GM19463 (cell line): Measurements from ENCODE around the gene MINK1.
"Not testable (repeated sequence)": the region's sequence is repeated elsewhere in the genome, so short reads cannot be mapped to it uniquely, and the experiment has no call there.

Experiments used
- ATAC-seq: cut with Tn5 transposase; IDR thresholded peaks from one replicate; pipeline ENCODE4 v1.9.1; 2021; ENCODE audit warnings: mild to moderate bottlenecking, moderate library complexity; ENCODE audit not compliant: unreplicated experiment

MINK1 gene

DNA sequence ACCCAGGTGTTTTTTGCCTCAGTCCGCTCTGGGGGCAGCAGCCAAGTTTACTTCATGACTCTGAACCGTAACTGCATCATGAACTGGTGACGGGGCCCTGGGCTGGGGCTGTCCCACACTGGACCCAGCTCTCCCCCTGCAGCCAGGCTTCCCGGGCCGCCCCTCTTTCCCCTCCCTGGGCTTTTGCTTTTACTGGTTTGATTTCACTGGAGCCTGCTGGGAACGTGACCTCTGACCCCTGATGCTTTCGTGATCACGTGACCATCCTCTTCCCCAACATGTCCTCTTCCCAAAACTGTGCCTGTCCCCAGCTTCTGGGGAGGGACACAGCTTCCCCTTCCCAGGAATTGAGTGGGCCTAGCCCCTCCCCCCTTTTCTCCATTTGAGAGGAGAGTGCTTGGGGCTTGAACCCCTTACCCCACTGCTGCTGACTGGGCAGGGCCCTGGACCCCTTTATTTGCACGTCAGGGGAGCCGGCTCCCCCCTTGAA is 64.1 kb downstream of the MINK1 start:
- no peak for ATAC-seq

DNA sequence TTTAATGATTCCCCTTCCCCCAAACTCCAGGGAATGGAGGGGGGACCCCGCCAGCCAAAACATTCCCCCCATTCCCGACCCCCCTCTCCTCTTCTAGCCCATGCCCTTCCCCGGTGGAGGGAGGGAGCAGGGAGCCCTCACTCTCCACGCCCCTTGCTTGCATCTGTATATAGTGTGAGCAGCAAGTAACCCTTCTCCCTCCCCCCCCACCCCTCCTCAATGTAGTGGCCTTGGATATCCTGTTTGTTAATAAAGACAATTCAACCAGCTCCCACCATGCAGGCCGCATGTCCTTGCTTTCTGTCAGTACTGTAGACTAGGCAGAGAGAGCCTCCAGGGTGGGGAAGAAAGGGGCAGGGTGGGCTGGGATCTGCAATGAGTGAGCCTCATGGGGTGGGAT is 64.6 kb downstream of the MINK1 start:
- ATAC-seq, result no peak

DNA sequence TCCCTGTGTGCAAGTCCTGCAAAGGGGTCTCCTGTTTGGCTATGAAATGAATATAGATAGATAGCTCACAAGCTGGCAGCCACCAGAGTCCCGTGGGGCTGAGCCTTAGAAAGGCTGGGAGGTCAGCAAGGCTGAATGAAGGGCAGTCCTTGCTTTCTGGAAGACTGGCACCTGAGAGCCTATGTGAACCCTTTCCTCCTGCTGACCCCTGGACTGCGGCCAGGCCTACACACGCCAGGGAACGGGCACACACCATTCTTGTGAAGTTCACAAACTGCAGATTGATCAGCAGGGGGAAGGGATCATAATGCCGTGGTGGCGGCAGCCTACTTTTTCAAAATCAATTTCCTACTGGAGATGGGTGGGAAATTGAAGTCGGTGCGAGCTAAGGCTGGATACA is 65.2 kb downstream of the MINK1 start:
- ATAC-seq, result no peak

DNA sequence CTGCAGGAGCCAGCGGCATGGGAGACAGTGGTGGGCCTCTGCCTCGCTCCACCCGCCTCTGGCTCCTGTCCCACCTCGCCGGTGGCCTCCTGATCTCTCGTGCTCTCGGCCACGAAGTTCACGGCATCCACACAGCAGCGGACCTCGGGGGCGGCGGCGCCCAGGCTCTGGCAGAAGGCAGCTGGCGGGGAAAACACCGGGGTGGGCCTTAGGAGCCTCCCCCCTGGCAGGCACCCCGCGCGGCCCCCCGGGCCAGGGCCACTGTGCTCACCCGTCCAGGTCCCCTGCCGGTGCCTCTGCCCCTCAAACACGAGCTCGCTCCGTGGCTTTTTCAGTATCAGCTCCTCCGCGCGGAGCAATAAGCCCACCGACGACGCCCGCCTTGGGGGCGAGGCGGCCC is 65.8 kb downstream of the MINK1 start:
- no peak for ATAC-seq

DNA sequence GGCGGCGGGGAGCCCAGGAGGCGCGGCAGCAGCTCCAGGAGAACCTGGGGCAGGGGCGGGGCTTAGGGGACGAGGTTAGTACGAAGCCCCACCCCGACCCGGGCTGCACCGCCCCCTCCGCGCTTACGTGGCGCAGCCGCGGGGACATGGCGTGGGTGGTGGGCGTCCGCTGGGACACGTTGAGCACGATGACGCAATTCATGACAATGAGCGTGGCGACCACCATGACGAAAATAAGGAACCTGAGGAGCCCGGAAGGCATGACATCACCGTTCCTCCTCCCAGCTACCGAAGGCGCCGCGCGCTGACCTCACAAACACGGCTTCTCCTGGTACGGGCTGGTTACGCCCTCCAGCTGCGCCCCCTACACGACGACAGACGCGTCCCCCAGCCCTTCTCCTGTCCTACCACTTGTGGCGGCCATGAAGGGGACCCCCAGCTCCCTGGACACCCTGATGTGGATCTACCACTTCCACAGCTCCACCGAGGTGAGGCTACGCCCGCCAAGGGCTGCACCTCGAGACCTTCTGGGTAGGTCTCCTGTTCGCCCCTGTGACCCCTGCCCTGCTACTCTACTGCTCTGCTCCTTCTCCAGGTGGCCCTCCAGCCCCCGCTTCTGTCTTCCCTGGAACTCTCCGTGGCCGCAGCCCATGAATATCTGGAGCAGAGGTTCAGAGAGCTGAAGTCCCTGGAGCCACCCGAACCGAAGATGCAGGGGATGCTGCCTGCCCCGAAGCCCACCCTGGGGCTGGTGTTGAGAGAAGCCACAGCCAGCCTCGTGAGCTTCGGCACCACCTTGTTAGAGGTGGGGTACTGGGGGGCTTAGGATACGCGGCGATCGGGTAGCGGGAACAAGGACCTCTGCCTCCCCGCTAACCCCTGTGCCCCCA is 66.4 kb downstream of the MINK1 start, which contains the start of gene C17orf107:
Gene C17orf107, plus strand, starts transcription at position 196 of the 890 bp plus-strand sequence. Its CDS starts 227 bp downstream, at position 423.
- no peak for ATAC-seq

DNA sequence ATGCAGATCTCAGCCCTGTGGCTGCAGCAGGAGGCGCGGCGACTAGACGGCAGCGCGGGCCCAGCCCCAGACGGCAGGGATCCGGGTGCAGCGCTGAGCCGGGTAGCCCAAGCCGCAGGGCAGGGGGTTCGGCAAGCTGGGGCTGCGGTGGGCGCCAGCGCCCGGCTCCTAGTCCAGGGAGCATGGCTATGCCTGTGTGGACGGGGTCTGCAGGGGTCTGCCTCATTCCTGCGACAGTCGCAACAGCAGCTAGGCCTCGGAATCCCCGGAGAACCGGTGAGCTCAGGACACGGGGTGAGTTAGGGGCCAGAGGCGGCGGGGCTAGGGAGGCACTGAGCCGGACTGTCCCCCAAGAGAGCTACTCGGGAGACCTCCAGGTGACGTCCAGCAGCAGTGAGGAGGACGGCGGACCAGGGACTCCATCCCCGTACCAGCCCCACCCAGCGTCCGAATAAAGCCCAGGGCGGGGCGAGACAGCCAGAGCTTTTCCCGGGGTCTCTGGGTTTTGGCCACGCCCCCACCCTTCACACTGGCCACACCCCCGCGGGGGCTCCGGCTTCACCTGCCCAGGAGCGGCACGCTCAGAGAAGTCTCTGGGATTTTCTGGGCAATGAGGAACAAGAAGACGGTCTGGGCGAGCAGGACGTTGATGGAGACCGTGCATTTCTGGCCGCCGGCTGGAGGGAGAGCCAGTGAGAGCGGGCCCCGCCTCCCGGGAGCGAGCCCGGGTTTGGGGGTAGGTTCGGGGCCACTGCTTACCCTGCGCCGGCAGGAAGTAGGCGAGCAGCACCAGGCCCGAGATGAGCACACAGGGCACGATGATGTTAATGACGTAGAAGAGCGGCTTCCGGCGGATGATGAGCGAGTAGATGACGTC is 67.3 kb downstream of the MINK1 start:
- no peak for ATAC-seq

DNA sequence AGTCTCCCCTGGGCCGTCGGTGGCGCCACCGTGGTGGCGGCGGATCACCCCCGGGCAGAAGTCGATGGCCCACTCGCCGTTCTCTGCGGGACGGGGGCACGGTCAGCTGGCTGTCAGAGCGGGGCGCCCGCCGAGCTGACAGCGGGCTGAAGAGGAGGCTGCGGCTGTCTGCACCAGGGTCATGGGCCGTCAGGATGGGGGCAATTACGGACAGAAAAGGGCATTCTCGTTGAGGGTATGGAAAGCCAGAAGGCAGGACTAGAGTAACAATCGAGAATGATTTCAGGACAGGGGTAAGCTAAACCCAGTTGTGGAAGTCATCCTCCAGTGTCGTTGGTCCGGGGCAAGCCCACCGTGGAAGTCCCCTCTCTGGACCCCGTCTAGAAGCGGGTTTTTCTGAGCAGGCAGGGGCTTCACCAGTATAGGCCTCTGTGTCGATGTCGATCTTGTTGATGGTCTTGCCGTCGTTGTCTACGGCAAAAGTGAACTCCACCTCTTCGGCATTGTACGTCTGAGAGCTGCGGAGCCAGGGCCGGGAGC is 68.0 kb downstream of the MINK1 start:
- ATAC-seq, result no peak

DNA sequence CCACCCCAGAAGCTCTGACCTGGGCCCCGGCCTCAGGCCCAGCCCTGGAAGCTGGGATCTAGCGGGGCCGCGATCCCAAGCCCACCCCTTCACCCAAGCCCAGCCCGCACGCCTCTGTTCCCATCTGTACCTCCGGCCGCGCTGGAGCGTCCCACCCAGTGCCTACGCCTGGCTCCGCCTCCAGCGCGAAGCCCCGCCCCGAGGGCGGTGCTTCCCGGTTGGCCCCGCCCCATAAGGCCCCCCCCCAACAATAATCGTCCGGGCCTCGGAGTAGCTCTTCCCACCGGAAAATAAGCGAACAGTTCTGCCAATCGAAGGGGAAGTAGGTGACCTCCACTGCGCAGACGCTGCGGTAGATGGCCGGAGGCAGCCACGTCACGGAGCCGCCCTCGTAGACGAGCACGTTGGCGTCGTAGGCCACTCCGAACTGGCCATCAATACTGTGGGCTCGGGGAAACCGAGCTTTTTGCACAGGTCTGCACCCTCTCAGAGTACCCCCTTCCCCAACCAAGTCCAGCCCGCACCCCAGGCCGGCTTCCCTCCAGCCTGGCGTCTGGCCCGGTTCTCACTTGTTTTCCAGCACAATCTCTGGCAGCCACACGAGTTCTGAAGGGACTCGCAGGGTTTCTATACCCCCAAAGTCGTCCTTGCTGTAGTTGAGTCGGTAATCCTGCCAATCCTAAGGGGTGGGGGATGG is 68.7 kb downstream of the MINK1 start:
- ATAC-seq, result no peak

DNA sequence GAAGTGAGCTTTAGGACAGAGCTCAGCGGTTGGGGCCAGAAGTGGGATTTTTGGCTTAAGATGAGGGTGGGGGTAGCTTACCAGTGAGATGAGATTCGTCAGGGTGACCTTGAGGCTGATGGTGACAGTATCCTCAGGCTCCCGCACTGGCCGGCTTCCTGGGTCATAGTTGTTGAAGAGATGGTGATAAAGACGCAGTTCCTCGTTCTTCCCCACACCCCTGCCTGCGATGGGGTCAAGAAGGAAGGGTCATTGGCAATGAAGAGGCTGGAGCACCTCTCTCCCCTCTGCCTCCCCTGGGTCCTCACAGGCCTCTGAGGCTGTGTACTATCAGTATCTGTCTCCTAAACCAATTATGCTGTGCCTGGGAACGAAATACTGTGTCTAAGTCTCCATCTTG is 69.4 kb downstream of the MINK1 start:
- ATAC-seq, result no peak

DNA sequence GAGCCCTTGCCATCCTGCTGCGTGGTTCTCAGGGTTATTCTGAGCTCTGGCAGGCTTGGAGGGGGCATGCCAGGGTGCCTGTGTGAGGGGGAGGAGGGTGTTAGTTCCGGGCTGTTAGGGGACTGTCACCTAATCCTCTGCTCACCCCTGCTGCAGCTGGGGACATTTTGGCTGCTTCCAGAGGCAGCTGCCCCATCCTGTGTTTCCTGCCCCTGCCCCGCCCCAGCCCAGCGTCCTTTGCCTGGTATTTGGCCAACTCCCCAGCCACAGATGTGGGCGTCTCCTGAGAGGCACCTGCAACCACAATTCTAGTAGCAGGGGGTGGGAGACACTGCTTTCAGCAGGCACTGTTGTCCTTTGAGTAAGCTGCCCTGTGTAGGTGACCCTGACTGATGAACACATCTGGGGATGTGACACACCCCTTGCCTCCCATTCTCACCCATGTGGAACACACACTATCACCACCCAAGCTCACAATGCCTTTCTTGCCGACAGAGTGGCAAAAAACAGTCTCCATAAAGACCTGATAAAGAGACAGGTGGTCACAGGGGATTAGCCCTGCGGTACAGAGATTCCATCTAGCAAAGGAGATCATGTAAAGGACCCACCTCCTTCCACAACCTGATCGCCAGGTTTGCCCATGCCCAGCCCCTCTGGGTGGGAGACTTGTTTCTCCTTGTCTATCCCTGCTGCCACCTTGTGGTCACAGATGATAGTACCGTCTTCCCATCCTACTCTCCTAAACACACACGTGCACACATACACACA is 70.1 kb downstream of the MINK1 start, which contains the start of gene CHRNE:
Gene CHRNE, minus strand, starts transcription at position 48 of the 768 bp plus-strand sequence. Its CDS starts 35 bp downstream, at position 13.
- no peak for ATAC-seq

DNA sequence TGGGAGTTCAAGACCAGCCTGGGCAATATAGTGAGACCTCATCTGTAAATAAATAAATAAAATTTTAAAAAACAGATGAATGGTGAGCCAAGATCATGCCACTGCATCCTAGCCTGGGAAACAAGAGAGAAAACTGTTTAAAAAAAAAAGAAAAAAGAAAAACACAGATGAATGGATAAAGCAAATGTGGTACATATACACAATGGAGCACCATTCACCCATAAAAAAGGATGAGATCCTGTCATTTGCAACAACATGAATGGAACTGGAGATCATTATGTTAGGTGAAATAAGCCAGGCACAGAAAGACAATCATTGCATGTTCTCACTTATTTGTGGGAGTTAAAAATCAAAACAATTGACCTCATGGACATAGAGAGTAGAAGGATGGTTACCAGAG is 73.5 kb downstream of the MINK1 start:
- ATAC-seq, result not testable (repeated sequence)

DNA sequence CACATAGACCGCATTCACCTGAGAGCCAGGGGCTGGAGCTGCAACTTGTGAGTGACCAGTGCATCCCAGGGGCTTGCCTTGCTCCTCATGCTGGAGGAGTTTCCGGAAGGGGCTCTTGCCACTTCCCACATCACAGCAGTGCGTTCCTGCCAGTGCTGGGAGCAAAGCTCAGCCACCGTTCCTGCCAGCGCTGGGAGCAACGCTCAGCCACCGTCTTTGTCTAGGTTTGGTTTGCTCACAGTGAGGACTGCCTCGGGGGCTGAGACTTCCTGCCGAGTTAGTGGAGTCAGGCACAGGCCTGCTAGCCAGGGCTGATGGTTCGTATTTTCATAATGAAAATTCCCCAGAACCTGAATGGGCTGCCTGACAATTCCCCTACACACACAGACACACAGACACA is 75.2 kb downstream of the MINK1 start:
- ATAC-seq, result no peak

DNA sequence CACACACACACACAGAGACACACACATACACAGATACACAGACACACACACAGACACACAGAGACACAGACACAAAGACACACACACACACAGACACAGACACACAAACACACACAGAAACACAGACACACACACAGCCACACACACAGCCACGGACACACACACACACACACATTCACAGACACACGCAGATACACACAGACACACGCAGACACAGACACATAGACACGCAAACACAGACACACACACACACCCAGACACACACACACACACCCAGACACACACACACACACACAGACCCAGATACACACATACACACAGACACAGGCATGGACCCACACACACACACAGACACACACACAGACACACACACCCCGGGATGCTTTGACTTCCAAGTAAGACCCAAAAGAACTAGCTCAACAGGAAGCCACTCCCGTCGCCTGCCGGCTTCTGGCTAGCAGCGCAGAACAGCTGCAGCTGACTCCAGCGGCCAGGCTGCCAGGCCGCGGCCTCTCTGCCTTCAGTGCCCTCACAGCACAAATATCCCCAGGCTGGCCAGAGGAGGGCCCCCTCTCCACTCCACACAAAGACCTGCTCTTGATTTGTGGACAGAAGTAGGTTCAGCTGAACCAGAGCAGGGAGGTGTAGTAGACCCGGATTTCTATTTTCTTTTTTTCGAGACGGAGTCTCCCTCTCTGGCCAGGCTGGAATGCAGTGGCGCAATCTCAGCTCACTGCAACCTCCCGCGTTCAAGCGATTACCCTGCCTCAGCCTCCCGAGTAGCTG is 75.8 kb downstream of the MINK1 start:
- ATAC-seq, result no peak

DNA sequence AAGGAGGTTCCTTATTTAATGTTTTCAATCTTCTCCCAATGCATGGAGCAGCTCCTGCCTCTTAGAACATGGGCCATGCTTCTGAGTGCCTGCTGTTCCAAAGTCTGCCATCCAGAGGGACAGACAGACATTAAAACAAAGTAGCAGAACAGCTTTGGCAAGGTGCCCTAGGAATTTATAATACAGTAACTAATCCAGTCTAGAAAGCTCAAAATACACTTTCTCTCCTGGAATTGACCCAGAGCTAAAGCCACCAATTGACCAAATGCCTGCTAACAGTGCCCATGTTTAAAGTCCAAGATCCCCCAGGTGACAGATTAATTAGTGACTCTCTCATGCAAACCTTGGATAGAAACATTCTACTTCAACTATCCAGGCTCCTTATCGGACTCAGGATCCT is 80.9 kb downstream of the MINK1 start:
- ATAC-seq, result no peak

DNA sequence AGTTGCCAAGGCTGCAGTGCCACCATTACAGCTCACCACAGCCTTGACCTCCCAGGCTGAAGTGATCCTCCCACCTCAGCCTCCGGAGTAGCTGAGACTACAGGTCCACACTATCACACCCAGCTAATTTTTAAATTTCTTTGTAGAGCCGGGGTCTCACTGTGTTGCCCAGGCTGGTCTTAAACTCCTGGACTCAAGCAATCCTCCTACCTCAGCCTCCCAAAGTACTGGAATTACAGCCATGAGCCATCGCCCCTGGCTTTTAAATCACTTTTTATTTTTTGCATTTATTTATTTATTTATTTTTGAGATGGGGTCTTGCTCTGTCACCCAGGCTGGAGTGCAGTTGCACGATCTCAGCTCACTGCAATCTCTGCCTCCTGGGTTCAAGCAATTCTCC is 81.4 kb downstream of the MINK1 start:
- ATAC-seq, result not testable (repeated sequence)

DNA sequence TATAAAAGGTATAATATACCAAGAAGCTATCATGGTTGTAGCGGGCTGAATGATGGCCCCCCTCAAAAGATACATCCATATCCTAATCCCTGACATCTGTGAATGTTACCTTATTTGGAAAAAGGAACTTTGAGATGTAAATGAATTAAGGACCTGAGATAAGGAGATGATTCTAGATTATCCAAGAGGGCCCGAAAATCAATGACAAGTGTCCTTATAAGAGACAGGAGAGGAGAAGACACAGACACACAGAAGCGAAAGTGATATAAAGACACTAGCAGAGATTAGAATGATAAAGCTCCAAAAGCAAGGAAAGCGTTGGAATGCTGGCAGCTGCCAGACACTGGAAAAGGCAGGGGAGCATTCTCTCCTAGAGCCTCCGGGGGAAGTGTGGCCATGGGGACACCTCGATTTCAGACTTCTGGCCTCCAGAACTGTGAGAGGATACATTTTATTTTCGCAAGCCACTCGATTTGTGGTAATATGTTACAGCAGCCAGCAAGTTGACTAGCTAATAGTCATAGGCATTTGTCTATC is 86.4 kb downstream of the MINK1 start:
- ATAC-seq, result no peak

DNA sequence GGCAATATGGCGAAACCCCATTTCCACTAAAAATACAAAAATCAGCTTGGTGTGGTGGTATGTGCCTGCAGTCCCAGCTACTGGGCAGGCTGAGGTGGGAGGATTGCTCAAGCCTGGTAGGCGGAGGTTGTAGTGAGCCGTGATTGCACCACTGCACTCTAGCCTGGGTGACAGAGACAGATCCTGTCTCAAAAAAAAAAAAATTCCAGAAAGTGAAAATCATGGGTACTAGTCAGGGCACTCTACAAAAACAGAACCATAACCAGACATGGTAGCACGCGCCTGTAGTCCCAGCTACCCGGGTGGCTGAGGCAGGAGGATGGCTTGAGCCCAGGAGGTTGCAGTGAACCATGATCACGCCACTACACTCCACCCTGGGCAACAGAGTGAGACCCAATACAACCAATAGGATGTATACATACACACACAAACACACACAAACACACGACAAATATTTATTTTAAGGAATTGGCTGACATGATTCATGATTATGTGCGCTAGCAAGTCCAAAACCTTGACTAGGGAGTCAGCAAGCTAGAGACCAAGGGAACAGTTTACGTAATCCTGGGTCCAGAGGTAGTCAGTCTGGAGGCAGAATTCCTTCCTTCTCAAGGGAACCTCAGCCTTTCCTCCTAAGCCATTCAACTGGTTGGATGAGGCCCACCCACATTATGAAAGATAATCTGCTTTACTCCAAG is 87.4 kb downstream of the MINK1 start:
- ATAC-seq, result no peak

DNA sequence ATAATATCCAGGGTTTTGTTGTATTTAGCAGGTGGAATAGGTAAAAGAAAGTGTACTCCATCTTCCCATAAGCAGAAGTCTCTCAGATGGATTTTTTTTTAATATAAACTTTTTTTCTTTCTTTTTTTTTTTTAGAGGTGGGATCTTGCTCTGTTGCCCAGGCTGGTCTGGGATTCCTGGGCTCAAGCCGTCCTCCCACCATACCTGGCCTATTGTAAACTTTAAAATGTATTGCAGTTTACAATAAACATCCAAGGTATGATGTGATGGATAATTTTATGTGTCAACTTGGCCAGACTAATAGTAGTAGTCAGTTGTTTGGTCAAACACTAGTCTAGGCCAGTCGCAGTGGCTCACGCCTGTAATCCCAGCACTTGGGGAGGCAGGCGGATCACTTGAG is 88.2 kb downstream of the MINK1 start:
- no peak for ATAC-seq
